GM12878 (cell line): Measurements from ENCODE around the gene RAB3IL1. TPM values are rescaled to one million over a fixed set of nuclear protein-coding genes. Genes with fewer than 3 reads are reported as not detected.

ENCODE experiments used
- ATAC-seq: fragments of 200-7000 bp; cut with Tn5 transposase; 3 replicates; pipeline ENCODE4 v1.9.1; 2020; ENCODE audit warnings: mild to moderate bottlenecking, moderate library complexity
- BruUV-seq: library from RNA; stranded (reverse); fragments of 400-500 nt; replicated peaks from 2 replicates; lab custom pipeline; 2021; lab: Mats Ljungman, UMichigan
- CTCF ChIA-PET: fragments of 300-600 bp; sonication (Branson Sonifier 250); formaldehyde crosslinking; extraction: SDS; loops from one replicate; lab custom pipeline; 2021; ENCODE audit warnings: inconsistent platforms; lab: Yijun Ruan, JAX
- POLR2A ChIA-PET: fragments of 350-600 bp; formaldehyde crosslinking; extraction: SDS; loops from one replicate; lab custom pipeline; 2021; ENCODE audit warnings: inconsistent platforms; lab: Charles Lee
- RAD21 ChIA-PET: fragments of 300-600 bp; sonication (Branson Sonifier 250); formaldehyde crosslinking; loops from one replicate; lab custom pipeline; 2023; ENCODE audit warnings: antibody characterized with exemption; ENCODE audit not compliant: unreplicated experiment; lab: Charles Lee
- SMC1A ChIA-PET: fragments of 300-600 bp; sonication (Branson Sonifier 250); formaldehyde crosslinking; loops from one replicate; lab custom pipeline; 2023; ENCODE audit not compliant: unreplicated experiment, uncharacterized antibody; lab: Charles Lee
- DNase-seq: peaks from one replicate; pipeline ENCODE4 v3.0.0-alpha.2; 2011; ENCODE audit warnings: low read depth, low spot score
- FAIRE-seq: peaks from 3 replicates; lab custom pipeline; 2011; peaks lifted over from hg19 to GRCh38; lab: Jason Lieb, UNC
- H2AFZ ChIP-seq: 2 replicates; pipeline ENCODE4 v1.6.0; 2011; ENCODE audit warnings: low read depth, low read length, control low read depth; ENCODE audit not compliant: control insufficient read depth
- H3K27ac ChIP-seq: 2 replicates; pipeline ENCODE4 v1.5.1; 2011; ENCODE audit warnings: control low read depth; ENCODE audit not compliant: control insufficient read depth, insufficient read depth
- H3K27me3 ChIP-seq, 2 experiments: replicated peaks in 1 of 2; 2 replicates each; pipeline versions ENCODE4 v1.6.0 to v1.6.1; 2011; ENCODE audit warnings: low read length in 1 of 2; ENCODE audit not compliant: control insufficient read depth in 2 of 2, insufficient read depth in 2 of 2
- H3K36me3 ChIP-seq, 2 experiments: 2 replicates each; pipeline ENCODE4 v1.5.1; 2011; ENCODE audit warnings: low read length in 1 of 2; ENCODE audit not compliant: control insufficient read depth in 2 of 2, insufficient read depth in 2 of 2
- H3K4me1 ChIP-seq: 2 replicates; pipeline ENCODE4 v1.6.1; 2011; ENCODE audit warnings: mild to moderate bottlenecking, low read length, moderate library complexity, mixed read lengths; ENCODE audit not compliant: control insufficient read depth, insufficient read depth
- H3K4me2 ChIP-seq: 2 replicates; pipeline ENCODE4 v1.6.0; 2011; ENCODE audit warnings: control low read depth; ENCODE audit not compliant: control insufficient read depth, insufficient read depth
- H3K4me3 ChIP-seq: fragments of 200-600 bp; sonication (generic); 2 replicates; pipeline ENCODE4 v1.5.1; 2016
- H3K79me2 ChIP-seq: 2 replicates; pipeline ENCODE4 v1.6.0; 2011; ENCODE audit warnings: low read length; ENCODE audit not compliant: control insufficient read depth, insufficient read depth
- H3K9ac ChIP-seq: 2 replicates; pipeline ENCODE4 v1.8.0; 2011; ENCODE audit warnings: low read length, control low read depth, mixed read lengths; ENCODE audit not compliant: control insufficient read depth, insufficient read depth
- H3K9me3 ChIP-seq: replicated peaks from 3 replicates; pipeline ENCODE4 v1.5.1; 2011; ENCODE audit warnings: mild to moderate bottlenecking, low read length; ENCODE audit not compliant: control insufficient read depth, insufficient read depth
- H4K20me1 ChIP-seq: 2 replicates; pipeline ENCODE4 v1.6.0; 2011; ENCODE audit not compliant: control insufficient read depth, insufficient read depth
- BACH1 ChIP-seq: fragments of 450-650 bp; IDR thresholded peaks from 2 replicates; pipeline ENCODE4 v1.6.1; 2017; ENCODE audit warnings: mild to moderate bottlenecking, borderline replicate concordance
- PAX5 ChIP-seq: IDR thresholded peaks from 2 replicates; pipeline ENCODE4 v1.6.1; 2011; ENCODE audit warnings: low read depth, low read length, borderline replicate concordance
- POLR2A ChIP-seq: IDR thresholded peaks from 2 replicates; pipeline ENCODE4 v1.6.1; 2011; ENCODE audit warnings: low read depth, mild to moderate bottlenecking, low read length
- SKIL ChIP-seq: fragments of 450-650 bp; IDR thresholded peaks from 2 replicates; pipeline ENCODE4 v1.6.1; 2017; ENCODE audit warnings: mild to moderate bottlenecking, low read depth, inconsistent platforms; ENCODE audit not compliant: poor library complexity, severe bottlenecking
- WGBS: methylation state at CpG from one replicate; pipeline ENCODE4 v1.1.6; 2016; ENCODE audit warnings: low lambda C conversion rate; ENCODE audit not compliant: insufficient replicate concordance, insufficient coverage; ENCODE audit errors: missing lambda C conversion rate; 5-methylcytosine and 5-hydroxymethylcytosine counted together
- in situ Hi-C: fragments of 300-500 bp; cut with MboI; formaldehyde crosslinking; loops from 9 replicates; pipeline ENCODE4 v1.14.3; 2018; ENCODE audit warnings: mixed read lengths
- intact Hi-C: fragments of 100-400 bp; cut with micrococcal nuclease; formaldehyde crosslinking; loops from one replicate; pipeline ENCODE4 v1.14.2; 2022; ENCODE audit not compliant: unreplicated experiment
- polyA plus RNA-seq, 11 experiments: library from polyadenylated mRNA; depleted of rRNA in 4 of 11; unstranded in 6 of 11; stranded (reverse) in 5 of 11; fragments of >200 nt; fragmentation: Nextera tagmentation in 4 of 11; fragmentation: Illumina TruSeq in 1 of 11; extraction: Ambion mirVana in 4 of 11; extraction: Trizol in 1 of 11; gene quantifications; 1 replicate in 1 of 11; 2 replicates in 10 of 11; pipeline versions ENCODE4 v1.2.1 to v1.2.3, GENCODE V29; 2011 to 2016; ENCODE audit warnings: inconsistent platforms in 2 of 11, missing spikeins in 2 of 11, low read depth in 1 of 11
- total RNA-seq, 4 experiments: library from RNA; depleted of rRNA in 3 of 4; stranded (reverse); fragments of >200 nt in 3 of 4; fragmentation: Illumina TruSeq in 1 of 4; extraction: Trizol in 1 of 4; gene quantifications; 2 replicates each; pipeline versions ENCODE4 v1.2.1 to v1.2.3, GENCODE V29; 2013 to 2021

RAB3IL1 gene
- total and polyA plus RNA-seq, 10 of the 15 experiments (the other 5 are each of a cell fraction or from before 2014, with no cell fraction given), result 0.04 TPM; not detected in 9

- peak overlapping the region; percentile 35; the same call in 1 of the 2 replicates for H3K9ac ChIP-seq
- peaks cover 22% of the 10 kb centered on the region for H3K4me1 ChIP-seq
- H4K20me1 ChIP-seq, result no peaks in the 10 kb centered on the region
- H3K4me3 ChIP-seq, result peak overlapping the region; percentile 36; the same call in 1 of the 2 replicates
- intact Hi-C loops, result no loop called here
- in situ Hi-C loops, result no loop called here
- SMC1A ChIA-PET, result interaction anchor here (0.8 to 1.9 kb wide), 5 partner anchors 7 to 83 kb away, joined by 3 to 5 read pairs (median 3); no protein-coding TSS in a partner anchor
- WGBS, result 5% methylated on average over 11 of the region's 11 CpGs
- DNase-seq (no peak), FAIRE-seq (peak; percentile 78), ATAC-seq (peak; percentile 38)
- no peak for TF ChIP-seq SKIL
- peak; percentile 52; the same call in 1 of the 2 replicates for TF ChIP-seq PAX5
- no peak for TF ChIP-seq BACH1
- TF ChIP-seq POLR2A, result 0 out of 2 replicates have a peak, but pooled peaks have one; percentile 38
- peak overlapping the region; percentile 95 for H2AFZ ChIP-seq
- H3K27me3 ChIP-seq, result no peaks in the 10 kb centered on the region; a peak in 1 of 4 replicates
- peak overlapping the region; percentile 77 for H3K4me2 ChIP-seq
- H3K36me3 ChIP-seq, result no peaks in the 10 kb centered on the region
- POLR2A ChIA-PET, result interaction anchor here (1.2 kb wide), 1 partner anchor 51 kb away, joined by 3 read pairs; no protein-coding TSS in a partner anchor
- CTCF ChIA-PET, result interaction anchor here (1.1 to 4.0 kb wide), 6 partner anchors 9 to 202 kb away, joined by 3 to 38 read pairs (median 16); no protein-coding TSS in a partner anchor
- H3K79me2 ChIP-seq, result no peaks in the 10 kb centered on the region
- no peaks in the 10 kb centered on the region for H3K9me3 ChIP-seq
- H3K27ac ChIP-seq, result peak overlapping the region; percentile 31
- no TSS peak for BruUV-seq
- RAD21 ChIA-PET, result interaction anchor here (1.0 to 2.1 kb wide), 3 partner anchors 9 to 83 kb away, joined by 3 to 10 read pairs (median 8); no protein-coding TSS in a partner anchor
These were observed 37.3 kb downstream of the RAB3IL1 start for GRCh38 chr11:61880031-61880430.
